Activated CD8-positive, alpha-beta T cell treated with anti-CD3 and anti-CD28 coated beads, Interleukin-2, amount 10 ng/mL, durations not matched to agents 7 days and 5 days (primary cell): ENCODE results near the gene POFUT2. TPM values are rescaled to one million over a fixed set of nuclear protein-coding genes. Genes with fewer than 3 reads are reported as not detected.

Experiments
- ATAC-seq: fragments of 150-1000 bp; cut with Tn5 transposase; one replicate; pipeline ENCODE4 v1.10.0; 2021; ENCODE audit warnings: moderate library complexity
- CTCF ChIA-PET: fragments of 350-600 bp; sonication (Branson Sonifier 250); formaldehyde crosslinking; loops from one replicate; lab custom pipeline; 2021; ENCODE audit warnings: antibody characterized with exemption; lab: Charles Lee
- POLR2A ChIA-PET: fragments of 350-600 bp; sonication (Branson Sonifier 250); formaldehyde crosslinking; loops from one replicate; lab custom pipeline; 2021; ENCODE audit warnings: antibody characterized with exemption; lab: Charles Lee
- DNase-seq: peaks from one replicate; pipeline ENCODE4 v3.0.0-alpha.2; 2020
- H3K27ac Mint-ChIP-seq: one replicate; pipeline ENCODE4 v1.8.0; 2021; ENCODE audit warnings: mild to moderate bottlenecking, mixed read lengths
- H3K27me3 Mint-ChIP-seq: one replicate; pipeline ENCODE4 v1.8.0; 2021; ENCODE audit warnings: low read depth, mixed read lengths
- H3K36me3 Mint-ChIP-seq: one replicate; pipeline ENCODE4 v1.8.0; 2021; ENCODE audit warnings: low read depth, mixed read lengths
- H3K4me1 Mint-ChIP-seq: one replicate; pipeline ENCODE4 v1.8.0; 2021; ENCODE audit warnings: low read depth, mixed read lengths
- H3K4me3 Mint-ChIP-seq: one replicate; pipeline ENCODE4 v1.8.0; 2021; ENCODE audit warnings: mild to moderate bottlenecking, mixed read lengths
- H3K9me3 Mint-ChIP-seq: one replicate; pipeline ENCODE4 v1.8.0; 2022; ENCODE audit warnings: mixed read lengths; ENCODE audit not compliant: insufficient read depth
- total RNA-seq, 2 experiments: library from RNA; stranded (reverse); gene quantifications; one replicate each; pipeline ENCODE4 v1.2.3, GENCODE V29; 2021

The POFUT2 gene
- total RNA-seq, 2 experiments from 2014 or later: 13.6 to 16.0 TPM

GRCh38 chr21:45262041-45262581 is 25.6 kb downstream of the POFUT2 start:
- ATAC-seq (no peak), DNase-seq (no peak)
- Mint-ChIP-seq H3K27me3 (peaks cover 5% of the 10 kb centered on the region), H3K4me1 (peaks cover 29% of the 10 kb centered on the region), H3K9me3 (no peaks in the 10 kb centered on the region), H3K4me3 (no peak overlapping the region), H3K27ac (no peak overlapping the region), H3K36me3 (peaks cover 27% of the 10 kb centered on the region)
- POLR2A ChIA-PET: no interaction called here
- CTCF ChIA-PET: interaction anchor here (1.6 to 1.8 kb wide), 2 partner anchors 30 to 121 kb away, joined by 5 read pairs; no protein-coding TSS in a partner anchor

GRCh38 chr21:45261093-45261492 is 26.6 kb downstream of the POFUT2 start:
- DNase-seq (no peak), ATAC-seq (no peak)
- peaks cover 29% of the 10 kb centered on the region for H3K4me1 Mint-ChIP-seq
- ChIA-PET CTCF (interaction anchor here (1.6 kb wide), 1 partner anchor 31 kb away, joined by 5 read pairs; no protein-coding TSS in a partner anchor), POLR2A (no interaction called here)
- H3K9me3 Mint-ChIP-seq: no peaks in the 10 kb centered on the region
- peaks cover 17% of the 10 kb centered on the region for H3K36me3 Mint-ChIP-seq
- H3K4me3 Mint-ChIP-seq: no peak overlapping the region
- H3K27ac Mint-ChIP-seq: no peak overlapping the region
- H3K27me3 Mint-ChIP-seq: peaks cover 5% of the 10 kb centered on the region

GRCh38 chr21:45260191-45260825 is 27.4 kb downstream of the POFUT2 start:
- peaks cover 5% of the 10 kb centered on the region for H3K27me3 Mint-ChIP-seq
- no peak for DNase-seq
- ChIA-PET CTCF (no interaction called here), POLR2A (interaction anchor here (0.6 kb wide), 1 partner anchor 66 kb away, joined by 3 read pairs; no protein-coding TSS in a partner anchor)
- H3K9me3 Mint-ChIP-seq: no peaks in the 10 kb centered on the region
- no peak for ATAC-seq
- H3K4me3 Mint-ChIP-seq: no peak overlapping the region
- no peak overlapping the region for H3K27ac Mint-ChIP-seq
- peaks cover 12% of the 10 kb centered on the region for H3K36me3 Mint-ChIP-seq
- peaks cover 29% of the 10 kb centered on the region for H3K4me1 Mint-ChIP-seq

- Mint-ChIP-seq H3K36me3 (peaks cover 7% of the 10 kb centered on the region), H3K4me1 (peaks cover 32% of the 10 kb centered on the region), H3K4me3 (no peak overlapping the region), H3K9me3 (no peaks in the 10 kb centered on the region), H3K27me3 (peaks cover 12% of the 10 kb centered on the region), H3K27ac (no peak overlapping the region)
- ChIA-PET POLR2A (no interaction called here), CTCF (no interaction called here)
- ATAC-seq (no peak), DNase-seq (no peak)
These were observed 28.4 kb downstream of the POFUT2 start for GRCh38 chr21:45259206-45259840.

- Mint-ChIP-seq H3K27ac (no peak overlapping the region), H3K9me3 (no peaks in the 10 kb centered on the region)
- CTCF ChIA-PET: interaction anchor here (2.2 kb wide), 1 partner anchor 105 kb away, joined by 6 read pairs; no protein-coding TSS in a partner anchor
These were observed 29.2 kb downstream of the POFUT2 start for GRCh38 chr21:45258466-45258865.

GRCh38 chr21:45257673-45258341 is 29.9 kb downstream of the POFUT2 start:
- Mint-ChIP-seq H3K27me3 (peaks cover 13% of the 10 kb centered on the region), H3K27ac (no peak overlapping the region), H3K4me1 (peaks cover 32% of the 10 kb centered on the region), H3K36me3 (no peaks in the 10 kb centered on the region), H3K4me3 (no peak overlapping the region), H3K9me3 (no peaks in the 10 kb centered on the region)
- no peak for DNase-seq
- no peak for ATAC-seq
- CTCF ChIA-PET: interaction anchor here (1.3 to 2.2 kb wide), 3 partner anchors 51 to 120 kb away, joined by 5 to 6 read pairs (median 5); no protein-coding TSS in a partner anchor
- POLR2A ChIA-PET: no interaction called here

More at GRCh38 chr21:45258466-45258865, 29.2 kb downstream of the POFUT2 start:
- H3K4me1 Mint-ChIP-seq: peaks cover 32% of the 10 kb centered on the region
- POLR2A ChIA-PET: no interaction called here
- DNase-seq: no peak
- H3K27me3 Mint-ChIP-seq: peaks cover 13% of the 10 kb centered on the region
- H3K36me3 Mint-ChIP-seq: no peaks in the 10 kb centered on the region
- no peak overlapping the region for H3K4me3 Mint-ChIP-seq
- no peak for ATAC-seq

- H3K4me3 Mint-ChIP-seq: peak overlapping the region; percentile 22
- no peaks in the 10 kb centered on the region for H3K9me3 Mint-ChIP-seq
- peaks cover 32% of the 10 kb centered on the region for H3K4me1 Mint-ChIP-seq
- ChIA-PET CTCF (interaction anchor here (1.3 to 2.2 kb wide), 3 partner anchors 52 to 119 kb away, joined by 5 to 6 read pairs (median 5); no protein-coding TSS in a partner anchor), POLR2A (no interaction called here)
- peaks cover 13% of the 10 kb centered on the region for H3K27me3 Mint-ChIP-seq
- ATAC-seq: peak; percentile 80
- H3K36me3 Mint-ChIP-seq: no peaks in the 10 kb centered on the region
- peak overlapping the region; percentile 87 for H3K27ac Mint-ChIP-seq
- peak; percentile 66 for DNase-seq
These were observed 30.6 kb downstream of the POFUT2 start for GRCh38 chr21:45256912-45257672.

GRCh38 chr21:45256021-45256911 is 31.4 kb downstream of the POFUT2 start:
- no peaks in the 10 kb centered on the region for H3K36me3 Mint-ChIP-seq
- CTCF ChIA-PET: interaction anchor here (0.7 to 2.2 kb wide), 4 partner anchors 53 to 128 kb away, joined by 3 to 6 read pairs (median 5); no protein-coding TSS in a partner anchor
- H3K27me3 Mint-ChIP-seq: peaks cover 17% of the 10 kb centered on the region
- no peak for DNase-seq
- H3K4me3 Mint-ChIP-seq: peak overlapping the region; percentile 22
- no peaks in the 10 kb centered on the region for H3K9me3 Mint-ChIP-seq
- peaks cover 32% of the 10 kb centered on the region for H3K4me1 Mint-ChIP-seq
- ATAC-seq: peak; percentile 34
- POLR2A ChIA-PET: no interaction called here
- peak overlapping the region; percentile 87 for H3K27ac Mint-ChIP-seq

GRCh38 chr21:45255381-45256020 is 32.2 kb downstream of the POFUT2 start:
- Mint-ChIP-seq H3K36me3 (no peaks in the 10 kb centered on the region), H3K4me1 (peaks cover 32% of the 10 kb centered on the region), H3K27me3 (peaks cover 17% of the 10 kb centered on the region), H3K4me3 (no peak overlapping the region), H3K27ac (no peak overlapping the region), H3K9me3 (no peaks in the 10 kb centered on the region)
- ATAC-seq (no peak), DNase-seq (peak; percentile 52)
- CTCF ChIA-PET: interaction anchor here (0.7 kb wide), 1 partner anchor 127 kb away, joined by 3 read pairs; no protein-coding TSS in a partner anchor
- POLR2A ChIA-PET: no interaction called here

- H3K27ac Mint-ChIP-seq: no peak overlapping the region
- H3K4me1 Mint-ChIP-seq: peaks cover 32% of the 10 kb centered on the region
- no peaks in the 10 kb centered on the region for H3K9me3 Mint-ChIP-seq
- DNase-seq (no peak), ATAC-seq (no peak)
- no peaks in the 10 kb centered on the region for H3K36me3 Mint-ChIP-seq
- peaks cover 14% of the 10 kb centered on the region for H3K27me3 Mint-ChIP-seq
- ChIA-PET POLR2A (no interaction called here), CTCF (no interaction called here)
- H3K4me3 Mint-ChIP-seq: no peak overlapping the region
These were observed 33.2 kb downstream of the POFUT2 start for GRCh38 chr21:45254460-45254930.
